Measurements from ENCODE around the gene SUPV3L1. TPM values are rescaled to one million over a fixed set of nuclear protein-coding genes. Genes with fewer than 3 reads are reported as not detected.
"Not testable (repeated sequence)": the region's sequence is repeated elsewhere in the genome, so short reads cannot be mapped to it uniquely, and the experiment has no call there.

SUPV3L1 gene
- total RNA-seq: 11.8 TPM

DNA sequence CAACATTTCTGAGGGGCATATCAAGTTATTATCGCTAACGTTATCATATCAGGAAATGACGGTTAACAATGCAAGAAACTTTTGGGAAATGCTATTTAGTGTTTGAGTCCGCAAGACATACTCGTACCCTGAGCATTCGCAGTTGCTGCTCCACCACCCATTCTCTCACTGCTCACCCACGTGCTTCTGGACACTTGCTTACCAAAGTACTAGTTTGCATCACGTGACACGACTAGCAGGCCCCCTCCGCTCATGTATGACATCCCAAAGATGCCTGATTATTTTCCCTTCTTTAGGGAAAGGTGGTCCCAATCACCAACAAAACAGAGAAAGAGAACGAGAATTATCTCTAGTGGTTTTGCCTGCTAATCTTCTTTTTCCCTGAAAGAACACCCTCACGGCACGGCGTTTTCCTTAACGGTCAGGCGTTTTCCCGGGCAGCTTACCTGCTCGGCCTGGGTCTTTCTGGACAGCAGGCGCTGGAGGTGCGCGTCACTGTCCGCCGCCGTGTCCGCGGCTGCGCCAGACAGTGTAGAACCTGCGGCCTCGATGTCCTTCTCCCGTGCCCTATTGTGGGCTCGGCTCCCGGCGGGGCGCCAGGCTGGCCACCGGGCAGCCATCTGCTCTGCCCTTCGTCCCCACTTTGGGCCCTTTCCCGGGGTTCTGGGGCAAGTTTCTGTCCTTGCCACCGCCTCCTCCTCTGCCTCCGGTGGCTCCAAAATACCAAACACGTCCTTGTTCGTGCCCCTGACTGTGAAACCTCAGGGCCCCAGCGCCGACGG lies at the start of gene SUPV3L1:
Gene SUPV3L1, plus strand, starts transcription at position 492 of the 782 bp plus-strand sequence. Its CDS starts 58 bp downstream, at position 550.
- DNase-seq (ENCODE audit: low read depth in 2 of 3, low spot score in 2 of 3): peak; percentile 80 to 98 (median 96)

DNA sequence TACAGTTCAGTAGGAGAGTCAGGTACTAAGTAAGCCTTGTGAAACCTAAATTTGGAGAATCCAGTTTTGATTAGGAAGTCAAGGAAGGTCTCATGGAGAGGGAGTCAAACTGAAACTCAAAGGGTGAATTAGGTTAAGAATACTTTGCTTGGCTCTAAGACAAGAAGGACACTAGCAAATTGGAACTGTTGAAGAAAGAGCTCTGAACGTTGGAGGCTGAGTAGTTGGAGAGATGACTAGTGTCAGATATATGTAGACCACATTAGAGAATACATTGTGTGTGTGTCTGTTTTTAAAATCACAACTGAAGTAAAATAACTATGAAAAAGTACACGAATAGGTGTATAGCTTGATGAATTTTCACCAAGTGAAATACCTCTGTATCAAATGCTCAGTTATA lies 49.8 kb upstream of the SUPV3L1 start:
- no peak for DNase-seq (ENCODE audit: low read depth in 2 of 3, low spot score in 2 of 3)

DNA sequence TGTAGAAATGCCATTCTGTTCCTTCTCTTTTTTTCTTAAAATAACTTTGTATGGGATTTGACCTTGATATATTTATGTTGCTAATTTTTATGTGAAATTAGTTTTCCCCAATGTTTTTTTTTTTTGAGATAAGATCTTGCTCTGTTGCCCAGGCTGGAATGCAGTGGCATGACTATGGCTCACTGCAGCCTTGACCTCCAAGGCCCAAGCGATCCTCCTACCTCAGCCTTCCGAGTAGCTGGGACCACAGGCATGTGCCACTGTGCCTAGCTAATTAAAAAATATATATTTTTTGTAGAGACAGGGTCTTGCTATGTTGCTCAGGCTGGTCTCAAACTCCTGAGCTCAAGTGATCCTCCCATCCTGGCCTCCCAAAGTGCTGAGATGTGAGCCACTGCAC lies 40.1 kb upstream of the SUPV3L1 start:
- DNase-seq (ENCODE audit: low read depth in 2 of 3, low spot score in 2 of 3): no peak

DNA sequence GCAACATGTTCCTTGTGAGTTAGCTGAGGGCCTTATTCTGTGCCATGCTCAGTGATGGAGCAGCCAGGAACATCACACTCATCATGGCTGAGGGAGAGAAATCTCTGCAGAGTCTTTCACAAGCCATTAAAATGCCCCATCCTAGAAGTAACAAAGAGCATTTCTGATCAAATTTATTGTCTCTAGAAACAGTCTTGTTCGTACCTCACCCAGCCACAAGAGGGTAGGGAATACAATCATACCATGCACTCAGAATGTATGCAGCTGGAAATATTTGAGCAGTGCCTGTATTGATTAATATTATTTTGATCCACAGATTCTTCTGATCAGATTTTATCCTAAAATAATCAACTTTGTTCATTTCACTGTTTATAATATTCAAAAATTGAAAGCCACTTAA lies 38.7 kb upstream of the SUPV3L1 start:
- DNase-seq (ENCODE audit: low read depth in 2 of 3, low spot score in 2 of 3): no peak

DNA sequence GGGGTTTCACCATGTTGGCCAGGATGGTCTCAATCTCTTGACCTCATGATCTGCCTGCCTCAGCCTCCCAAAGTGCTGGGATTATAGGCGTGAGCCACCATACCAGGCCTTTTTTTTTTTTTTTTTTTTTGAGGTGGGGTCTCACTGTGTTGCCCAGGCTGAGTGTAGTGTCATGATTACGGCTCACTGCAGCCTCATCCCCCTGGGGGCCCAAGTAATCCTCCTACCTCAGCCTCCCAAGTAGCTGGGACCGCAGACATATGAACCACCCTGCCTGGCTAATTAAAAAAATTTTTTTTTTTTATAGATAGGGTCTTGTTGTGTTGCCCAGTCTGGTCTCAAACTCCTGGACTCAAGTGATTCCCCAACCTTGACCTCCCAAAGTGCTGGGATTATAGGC lies 38.0 kb upstream of the SUPV3L1 start:
- DNase-seq (ENCODE audit: low read depth in 2 of 3, low spot score in 2 of 3): not testable (repeated sequence)

DNA sequence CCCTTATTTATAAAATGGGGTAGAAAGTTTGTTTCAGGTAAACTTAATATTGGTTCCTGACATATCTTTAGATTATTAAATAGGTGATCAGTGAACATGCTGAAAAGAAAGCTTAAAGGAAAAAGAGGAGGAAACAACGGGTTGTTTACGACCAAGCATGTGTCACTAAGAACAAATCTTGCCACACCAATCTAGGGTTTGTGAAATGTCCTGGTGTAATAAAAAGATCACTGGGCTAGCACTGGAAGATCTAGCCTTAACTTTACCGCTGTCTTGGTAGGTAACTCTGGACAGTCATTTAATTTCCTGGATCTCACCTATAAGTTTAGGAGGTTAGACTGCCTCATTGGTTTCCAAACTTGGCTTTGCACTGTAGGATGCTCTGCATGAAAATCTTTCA lies 37.1 kb upstream of the SUPV3L1 start:
- no peak for DNase-seq (ENCODE audit: low read depth in 2 of 3, low spot score in 2 of 3)

DNA sequence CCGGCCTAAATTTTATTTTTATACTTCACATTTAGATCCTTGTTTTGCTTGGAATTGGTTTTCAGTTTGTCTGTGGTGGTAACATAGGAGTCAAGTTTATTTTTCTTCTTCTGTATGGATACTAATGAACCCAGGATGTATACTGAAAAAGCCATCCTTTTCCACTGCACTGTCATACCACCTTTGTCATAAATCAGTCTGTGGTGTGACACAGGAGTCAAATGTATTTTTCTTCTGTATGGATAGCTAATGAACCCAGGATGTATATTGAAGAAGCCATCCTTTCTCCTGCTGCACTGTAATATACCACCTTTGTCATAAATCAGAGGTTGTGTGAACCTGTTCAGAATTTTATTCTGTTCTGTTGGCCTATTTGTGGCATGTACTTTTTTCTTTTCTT lies 34.7 kb upstream of the SUPV3L1 start:
- DNase-seq (ENCODE audit: low read depth in 2 of 3, low spot score in 2 of 3): no peak

DNA sequence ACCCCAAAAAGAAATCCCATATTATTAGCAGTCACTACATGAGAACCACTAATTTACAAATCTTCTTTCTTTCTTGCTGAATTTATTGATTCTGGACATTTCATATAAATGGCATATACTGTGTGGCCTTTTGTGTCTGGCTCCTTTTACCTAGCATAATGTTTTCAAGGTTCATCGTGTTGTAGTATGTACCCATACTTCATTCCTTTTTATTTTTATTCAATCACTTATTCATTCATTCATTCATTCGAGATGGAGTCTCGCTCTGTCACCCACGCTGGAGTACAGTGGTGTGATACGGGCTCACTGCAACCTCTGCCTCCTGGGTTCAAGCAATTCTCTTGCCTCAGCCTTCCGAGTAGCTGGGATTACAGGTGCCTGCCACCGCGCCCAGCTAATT lies 34.2 kb upstream of the SUPV3L1 start:
- no peak for DNase-seq (ENCODE audit: low read depth in 2 of 3, low spot score in 2 of 3)

DNA sequence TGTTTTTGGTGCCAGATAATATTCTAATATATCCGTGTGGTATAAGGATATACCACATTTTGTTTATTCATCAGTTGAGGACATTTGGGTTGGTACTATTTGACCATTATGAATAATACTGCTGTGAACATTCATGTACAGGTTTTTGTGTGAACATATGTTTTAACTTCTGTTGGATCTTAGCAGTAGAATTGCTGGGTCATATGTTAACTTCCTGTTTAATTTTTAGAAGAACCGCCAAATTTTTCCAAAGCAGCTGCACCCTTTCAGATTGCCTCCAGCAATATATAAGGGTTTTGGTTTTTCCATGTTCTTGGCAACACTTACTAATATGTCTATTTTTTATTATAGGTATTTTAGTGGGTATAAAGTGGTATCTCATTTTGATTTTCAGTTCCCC lies 33.3 kb upstream of the SUPV3L1 start:
- peak in 2 of 3 donors; percentile 29 to 48 for DNase-seq (ENCODE audit: low read depth in 2 of 3, low spot score in 2 of 3)

DNA sequence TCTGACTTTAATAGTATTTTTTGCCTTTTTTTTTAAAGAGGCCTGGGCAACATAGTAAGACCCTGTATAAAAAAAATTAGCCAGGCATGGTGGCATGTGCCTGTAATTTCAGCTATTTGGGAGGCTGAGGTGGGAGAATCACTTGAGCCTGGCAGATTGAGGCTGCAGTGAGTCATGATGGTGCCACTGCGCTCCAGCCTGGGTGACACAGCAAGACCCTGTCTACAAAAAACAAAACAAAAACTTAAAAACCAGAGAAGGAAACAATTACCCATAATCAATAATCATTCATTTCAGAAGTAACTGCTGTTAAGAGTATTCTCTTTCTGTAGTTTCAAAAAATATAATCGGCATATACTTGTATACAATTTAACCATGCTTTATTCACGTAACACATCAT lies 28.1 kb upstream of the SUPV3L1 start:
- DNase-seq (ENCODE audit: low read depth in 2 of 3, low spot score in 2 of 3): no peak

DNA sequence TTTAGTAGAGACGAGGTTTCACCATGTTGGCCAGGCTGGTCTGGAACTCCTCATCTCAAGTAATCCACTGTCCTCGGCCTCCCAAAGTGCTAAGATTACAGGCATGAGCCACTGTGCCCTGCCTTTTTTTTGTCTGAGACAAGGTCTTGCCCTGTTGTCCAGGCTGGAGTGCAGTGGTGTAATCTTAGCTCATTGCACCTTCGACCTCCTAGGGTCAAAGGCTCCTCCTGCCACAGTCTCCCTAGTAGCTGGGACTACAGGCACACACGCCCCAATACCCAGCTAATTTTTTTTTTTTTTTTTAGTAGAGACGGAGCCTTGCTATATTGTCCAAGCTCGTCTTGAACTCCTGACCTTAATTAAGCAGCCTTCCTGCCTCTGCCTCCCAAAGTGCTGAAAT lies 26.8 kb upstream of the SUPV3L1 start:
- DNase-seq (ENCODE audit: low read depth in 2 of 3, low spot score in 2 of 3): no peak

DNA sequence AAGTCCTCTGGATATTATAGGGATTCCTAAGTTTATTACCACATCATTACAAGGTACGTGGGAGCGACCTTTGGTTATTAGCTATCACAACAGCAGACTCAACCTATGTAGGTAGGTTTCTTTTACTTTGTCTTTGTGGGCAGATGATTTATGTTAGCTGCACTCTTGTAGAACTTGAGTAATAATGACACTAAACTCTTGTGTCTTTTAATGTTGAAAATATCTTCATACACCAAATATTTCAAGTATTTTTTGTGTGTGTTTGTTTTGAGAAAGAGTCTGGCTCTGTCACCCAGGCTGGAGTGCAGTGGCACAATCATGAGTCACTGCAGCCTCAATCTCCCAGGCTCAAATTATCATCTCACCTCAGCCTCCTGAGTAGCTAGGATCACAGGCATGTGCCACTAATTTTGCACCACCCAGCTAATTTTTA lies 19.2 kb upstream of the SUPV3L1 start:
- no peak for DNase-seq (ENCODE audit: low read depth in 2 of 3, low spot score in 2 of 3)

DNA sequence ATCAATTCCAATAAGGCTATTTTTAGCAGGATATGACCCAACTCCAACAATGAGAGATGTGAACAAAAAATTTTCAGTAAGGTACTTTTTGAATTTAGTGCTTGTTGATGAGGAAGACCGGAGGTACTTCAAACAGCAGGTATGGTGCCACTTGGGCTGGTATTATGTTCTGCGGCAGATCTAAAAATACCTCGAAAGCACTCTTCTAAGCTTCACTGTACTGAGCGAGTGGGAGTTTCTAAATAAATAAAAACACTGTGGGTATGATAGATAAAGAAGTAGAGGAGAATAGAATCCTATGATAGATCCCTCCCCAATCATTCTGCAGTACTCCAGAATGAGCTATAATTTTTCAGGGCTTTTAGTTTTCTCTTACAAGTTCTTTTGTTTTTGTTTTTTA lies 11.5 kb upstream of the SUPV3L1 start:
- no peak for DNase-seq (ENCODE audit: low read depth in 2 of 3, low spot score in 2 of 3)

DNA sequence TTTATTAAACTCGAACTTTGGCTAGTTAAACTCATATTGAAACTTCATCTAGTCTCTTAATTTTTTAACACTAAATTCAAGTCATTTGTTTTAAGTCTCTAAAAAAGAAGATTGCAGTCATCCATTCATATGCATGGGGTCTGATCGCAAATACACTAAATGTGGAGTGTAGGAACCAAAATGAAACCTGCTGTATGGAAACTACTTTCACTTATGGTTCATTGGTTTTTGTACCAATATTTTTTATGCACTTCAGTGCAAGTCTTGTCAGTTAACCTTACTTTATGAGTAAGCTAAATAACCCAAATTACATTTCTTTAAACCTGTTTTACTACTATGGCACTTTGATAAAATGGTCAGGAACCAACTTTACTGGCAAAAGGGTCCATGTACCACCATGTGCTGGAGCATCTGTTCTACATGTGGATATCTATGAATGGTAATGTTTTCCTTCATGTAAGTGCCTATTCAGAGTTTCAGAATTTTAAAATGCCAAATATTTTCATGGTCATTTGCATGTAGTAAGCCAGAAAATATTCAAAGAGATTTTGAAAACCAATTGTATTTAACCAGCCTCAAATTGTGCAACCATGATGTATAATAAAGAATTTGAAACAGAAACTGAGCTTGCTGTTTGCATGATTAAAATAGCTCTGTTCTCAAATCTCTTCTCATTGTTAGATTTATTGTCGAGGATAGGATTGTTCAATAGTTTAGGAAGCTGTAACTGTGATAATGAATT lies 7.6 kb upstream of the SUPV3L1 start:
- no peak for DNase-seq (ENCODE audit: low read depth in 2 of 3, low spot score in 2 of 3)

DNA sequence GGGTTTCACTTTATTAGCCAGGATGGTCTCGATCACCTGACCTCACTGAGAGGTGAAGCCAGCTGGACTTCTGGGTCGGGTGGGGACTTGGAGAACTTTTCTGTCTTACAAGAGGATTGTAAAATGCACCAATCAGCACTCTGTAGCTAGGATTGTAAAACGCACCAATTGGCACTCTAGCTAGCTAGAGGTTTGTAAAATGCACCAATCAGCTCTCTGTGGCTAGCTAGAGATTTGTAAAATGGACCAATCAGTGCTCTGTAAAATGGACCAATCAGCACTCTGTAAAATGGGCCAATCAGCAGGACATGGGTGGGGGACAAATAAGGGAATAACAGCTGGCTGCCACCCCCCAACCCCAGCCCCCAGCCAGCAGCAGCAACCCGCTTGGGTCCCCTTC lies 4.7 kb upstream of the SUPV3L1 start:
- not testable (repeated sequence) for DNase-seq (ENCODE audit: low read depth in 2 of 3, low spot score in 2 of 3)

DNA sequence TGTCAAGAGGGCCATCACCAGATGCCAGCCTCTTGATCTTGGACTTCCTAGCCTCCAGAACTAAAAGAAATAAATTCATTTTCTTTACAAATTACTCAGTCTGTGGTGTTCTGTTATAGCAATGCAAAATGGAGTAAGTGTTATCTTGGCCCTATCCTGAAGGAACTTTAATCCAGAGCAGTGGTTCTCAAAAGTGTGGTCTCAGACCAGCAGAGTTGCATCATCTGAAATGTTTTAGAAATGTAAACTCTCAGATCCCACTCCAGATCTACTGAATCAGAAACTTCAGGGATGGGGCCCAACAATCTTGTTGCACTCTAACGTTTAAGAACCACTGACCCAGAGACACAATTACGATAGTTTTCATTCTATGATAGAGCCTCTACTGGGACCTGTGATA lies 3.2 kb upstream of the SUPV3L1 start:
- DNase-seq (ENCODE audit: low read depth in 2 of 3, low spot score in 2 of 3): no peak

DNA sequence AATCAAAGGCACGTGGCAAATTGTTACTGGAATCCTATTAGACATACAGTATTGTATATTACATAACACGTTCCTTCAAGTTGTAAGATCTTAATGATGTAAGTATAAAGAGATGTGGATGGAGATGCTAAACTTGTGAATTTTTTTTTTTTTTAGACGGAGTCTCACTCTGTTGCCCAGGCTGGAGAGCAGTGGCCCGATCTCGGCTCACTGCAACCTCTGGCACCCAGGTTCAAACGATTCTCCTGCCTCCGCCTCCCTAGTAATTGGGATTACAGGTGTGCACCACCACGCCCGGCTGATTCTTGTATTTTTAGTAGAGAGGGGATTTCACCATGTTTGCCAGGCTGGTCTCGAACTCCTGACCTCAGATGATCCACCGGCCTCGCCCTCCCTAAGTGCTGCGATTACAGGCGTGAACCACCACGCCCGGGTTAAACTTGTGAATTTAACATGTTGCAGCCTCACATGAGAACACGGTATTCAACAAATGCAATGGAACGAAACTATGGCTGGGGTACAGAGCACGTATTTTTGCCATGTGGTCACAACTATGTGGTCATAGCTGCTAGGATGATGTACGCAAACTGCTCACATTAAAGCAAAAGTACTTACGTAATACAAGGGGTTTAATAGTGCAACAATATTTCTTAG lies 818 bp upstream of the SUPV3L1 start:
- DNase-seq (ENCODE audit: low read depth in 2 of 3, low spot score in 2 of 3): no peak

DNA sequence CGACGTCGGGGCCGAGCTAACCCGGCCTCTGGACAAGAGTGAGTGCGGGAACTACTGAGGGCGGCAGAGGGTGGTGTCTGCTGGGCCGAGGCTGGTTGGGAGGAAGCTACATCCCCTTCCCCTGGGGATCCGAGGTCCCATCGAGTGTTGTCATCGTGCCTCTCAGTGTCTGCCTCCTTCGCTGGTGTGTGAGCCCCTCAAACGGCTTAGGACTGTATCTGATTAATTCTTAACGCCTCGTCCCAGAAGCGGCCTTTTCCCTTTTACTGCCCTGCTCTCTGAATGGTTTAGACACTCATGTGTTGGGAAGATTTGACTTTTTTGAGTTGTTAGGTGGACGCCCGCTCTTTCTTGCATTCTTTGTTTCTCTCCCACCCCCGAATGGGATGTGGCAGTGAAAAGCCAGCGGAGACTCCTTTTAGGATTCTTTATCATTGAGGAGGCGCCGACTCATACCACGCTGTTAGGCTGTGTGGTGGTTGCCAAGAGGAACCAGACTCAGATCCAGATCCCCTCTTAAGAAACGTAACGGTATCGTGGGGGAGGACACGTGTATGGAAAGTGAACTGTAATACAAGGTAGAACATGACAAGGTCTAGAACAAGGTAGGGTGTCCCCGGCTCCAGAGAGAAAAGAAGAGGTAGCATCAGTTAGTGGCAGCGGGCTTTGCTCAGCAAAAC lies 631 bp downstream of the SUPV3L1 start:
- peak in 2 of 3 donors; percentile 11 to 49 for DNase-seq (ENCODE audit: low read depth in 2 of 3, low spot score in 2 of 3)

DNA sequence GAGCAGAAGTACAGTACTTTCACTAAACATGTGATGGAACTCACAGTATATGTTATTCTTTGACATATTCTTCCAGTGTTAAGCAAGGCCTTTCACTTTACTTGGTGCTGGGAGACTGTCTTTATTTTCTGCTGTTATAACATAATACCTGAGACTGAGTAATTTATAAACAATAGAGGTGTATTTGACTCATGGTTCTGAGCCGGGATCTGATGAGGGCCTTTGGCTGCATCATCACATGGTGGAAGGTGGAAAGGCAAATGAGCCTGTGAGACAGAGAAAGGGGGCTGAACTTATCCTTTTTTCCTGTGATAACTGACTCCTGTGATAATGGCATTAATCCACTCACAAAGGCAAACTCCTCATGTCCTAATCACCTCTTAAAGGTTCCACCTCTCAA lies 1.4 kb downstream of the SUPV3L1 start:
- no peak for DNase-seq (ENCODE audit: low read depth in 2 of 3, low spot score in 2 of 3)

DNA sequence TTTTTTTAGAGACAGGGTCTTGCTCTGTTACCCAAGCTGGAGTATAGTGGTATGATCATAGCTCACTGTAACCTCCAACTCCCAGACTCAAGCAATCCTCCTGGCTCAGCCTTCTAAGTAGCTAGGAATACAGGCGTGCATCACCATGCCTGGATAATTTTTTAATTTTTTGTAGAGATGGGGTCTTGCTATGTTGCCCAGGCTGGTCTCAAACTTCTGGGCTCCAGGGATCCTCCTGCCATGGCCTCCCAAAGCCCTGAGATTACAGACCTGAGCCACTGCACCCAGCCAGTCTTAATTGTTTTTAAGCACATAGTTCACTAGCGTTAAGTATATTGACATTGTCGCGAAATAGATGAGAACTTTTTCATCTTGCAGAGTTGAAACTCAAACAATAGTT lies 2.0 kb downstream of the SUPV3L1 start:
- DNase-seq (ENCODE audit: low read depth in 2 of 3, low spot score in 2 of 3): no peak

DNA sequence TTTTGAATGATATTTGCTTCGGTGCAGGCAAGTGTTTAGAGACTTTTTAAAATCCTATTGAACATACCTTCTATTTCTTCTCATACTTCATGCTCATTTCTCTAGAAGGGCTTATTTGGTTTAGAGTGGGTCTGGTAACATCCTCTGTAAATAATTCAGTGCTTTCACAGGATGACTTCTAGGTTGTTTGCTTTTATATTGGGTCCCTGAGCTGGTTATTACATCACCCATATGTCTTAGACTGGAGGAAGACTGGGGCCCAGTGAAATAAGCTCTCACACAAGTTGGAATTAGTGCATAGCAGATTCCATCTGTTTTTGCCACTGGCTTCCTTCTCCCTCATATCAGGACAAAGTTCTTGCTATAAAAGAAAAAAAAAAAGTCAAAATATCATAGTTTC lies 6.5 kb downstream of the SUPV3L1 start:
- DNase-seq (ENCODE audit: low read depth in 2 of 3, low spot score in 2 of 3): no peak

Data from hematopoietic multipotent progenitor cell (in vitro differentiated cells).